HG02973 (cell line): Measurements from ENCODE around the gene PFKL.
"Not testable (repeated sequence)": the region's sequence is repeated elsewhere in the genome, so short reads cannot be mapped to it uniquely, and the experiment has no call there.

Experiments used
- ATAC-seq: cut with Tn5 transposase; IDR thresholded peaks from one replicate; pipeline ENCODE4 v1.9.1; 2021; ENCODE audit warnings: moderate library complexity; ENCODE audit not compliant: unreplicated experiment

PFKL gene

GRCh38 chr21:44337941-44338895 is 38.4 kb downstream of the PFKL start:
- ATAC-seq, result no peak

GRCh38 chr21:44338971-44339910 is 39.4 kb downstream of the PFKL start, which contains the start of gene CFAP410:
Gene CFAP410 (minus strand): TSS chr21:44339390. CDS start chr21:44339194, 196 bp downstream.
- peak; percentile 77 for ATAC-seq

GRCh38 chr21:44341726-44342458 is 42.0 kb downstream of the PFKL start:
- not testable (repeated sequence) for ATAC-seq

DNA sequence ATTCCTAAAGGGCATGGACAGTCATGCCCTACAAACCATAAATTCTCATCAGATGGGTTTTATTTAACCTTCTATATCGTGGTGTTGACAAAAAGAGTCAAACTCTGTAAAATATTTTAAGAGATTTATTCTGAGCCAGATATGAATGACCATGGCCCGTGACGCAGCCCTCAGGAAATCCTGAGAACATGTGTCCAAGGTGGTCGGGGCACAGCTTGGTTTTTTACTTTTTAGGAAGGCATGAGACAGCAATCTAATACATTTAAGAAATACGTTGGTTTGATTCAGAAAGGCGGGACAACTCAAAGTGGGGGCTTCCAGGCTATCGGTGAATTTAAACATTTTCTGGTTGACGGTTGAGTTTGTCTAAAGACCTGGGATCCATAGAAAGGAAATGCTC is 43.1 kb downstream of the PFKL start:
- ATAC-seq, result not testable (repeated sequence)

DNA sequence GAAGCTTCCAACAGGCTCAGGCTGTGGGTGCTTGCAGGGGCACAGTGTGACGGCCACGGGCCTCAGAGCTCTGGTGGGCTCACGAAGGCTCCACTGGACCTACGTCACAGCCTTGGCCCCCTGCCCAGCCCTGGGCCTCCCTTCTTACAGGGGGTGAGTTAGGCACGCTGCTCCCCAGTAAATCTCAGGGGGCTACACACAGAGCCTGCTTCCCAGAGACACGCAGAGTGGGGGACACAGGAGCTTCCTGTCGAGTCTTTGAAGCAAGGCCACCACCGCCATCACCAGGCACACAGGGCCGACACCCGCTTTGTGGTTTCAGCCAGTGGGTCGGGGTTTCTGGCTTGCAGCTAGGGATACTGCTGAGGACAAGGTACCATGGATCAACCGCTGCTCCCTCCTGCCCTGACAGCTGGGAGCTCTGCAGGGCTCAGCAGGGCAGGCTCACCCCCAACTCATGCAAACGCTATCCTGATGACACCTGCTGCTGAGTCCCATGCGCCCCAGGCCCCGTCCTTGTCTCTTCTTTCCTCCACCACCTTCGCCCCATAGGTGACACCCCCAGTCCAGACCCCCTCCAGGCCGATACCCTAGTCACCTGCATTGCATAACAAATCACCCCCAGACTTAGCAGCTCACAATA is 44.8 kb downstream of the PFKL start:
- ATAC-seq, result no peak

DNA sequence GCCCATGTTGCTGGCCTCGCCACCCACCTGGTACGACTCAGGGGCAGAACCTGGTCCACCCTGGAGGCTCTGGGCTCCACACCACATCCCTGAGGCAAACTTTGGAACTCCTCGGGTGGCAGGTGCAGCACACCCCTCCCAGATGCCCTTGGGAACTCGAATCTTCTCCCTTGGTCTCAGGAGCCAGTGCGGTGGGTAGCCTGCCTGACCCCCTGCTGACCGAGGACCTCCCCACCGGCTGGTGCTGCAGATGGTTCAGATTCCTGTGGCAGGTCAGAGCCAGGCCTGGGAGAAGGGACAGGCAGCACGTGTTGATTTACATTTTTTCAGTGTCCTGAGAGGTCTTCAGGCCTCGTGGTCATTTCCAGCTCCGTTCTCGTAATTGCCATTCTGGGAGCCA is 45.6 kb downstream of the PFKL start:
- ATAC-seq, result no peak

DNA sequence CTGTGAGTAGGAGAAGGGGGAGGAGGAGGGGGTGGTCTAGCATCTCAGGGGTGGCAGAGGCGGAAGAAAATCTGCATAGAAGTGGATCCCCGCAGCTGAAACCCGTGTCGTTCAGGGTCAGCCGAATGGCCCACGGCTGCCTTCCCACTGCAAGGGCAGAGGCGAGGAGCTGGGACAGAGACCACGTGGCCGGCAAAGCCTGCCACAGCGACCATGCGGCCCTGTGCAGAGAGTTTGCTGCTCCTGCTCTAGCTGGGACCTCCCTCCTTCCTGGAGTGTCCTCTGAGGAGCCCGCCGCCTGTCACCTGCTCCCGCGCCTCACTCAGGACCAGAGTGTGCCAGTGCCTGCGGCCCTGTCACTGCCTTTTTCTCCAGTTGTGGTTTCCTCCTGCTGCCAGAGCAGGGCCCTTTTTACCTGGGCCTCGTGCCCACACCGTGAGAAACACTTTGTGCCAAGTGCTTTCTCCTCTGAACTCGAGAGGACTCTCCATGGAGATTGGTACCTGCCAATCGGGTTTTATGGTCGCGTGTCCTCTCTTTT is 48.1 kb downstream of the PFKL start:
- no peak for ATAC-seq

DNA sequence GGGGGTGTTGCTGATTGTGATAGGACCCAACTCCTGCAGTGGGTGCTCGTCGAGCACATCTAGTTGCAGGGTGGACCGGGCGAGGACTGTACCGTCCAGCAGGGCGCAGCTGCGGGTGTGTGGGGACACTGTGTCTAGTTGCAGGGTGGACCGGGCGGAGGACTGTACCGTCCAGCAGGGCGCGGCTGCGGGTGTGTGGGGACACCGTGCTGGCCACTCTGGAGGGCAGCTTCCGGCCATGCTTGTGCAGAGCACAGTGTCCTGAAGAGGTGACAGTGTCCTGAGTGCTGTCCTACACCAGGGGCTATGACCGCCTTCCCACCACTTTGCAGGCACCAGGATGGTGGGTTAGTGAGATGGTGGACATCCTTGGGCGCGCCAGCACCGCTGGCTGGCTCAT is 49.0 kb downstream of the PFKL start:
- no peak for ATAC-seq

GRCh38 chr21:44349416-44349846 is 49.6 kb downstream of the PFKL start:
- no peak for ATAC-seq

GRCh38 chr21:44349847-44350772 is 50.3 kb downstream of the PFKL start:
- ATAC-seq, result no peak

DNA sequence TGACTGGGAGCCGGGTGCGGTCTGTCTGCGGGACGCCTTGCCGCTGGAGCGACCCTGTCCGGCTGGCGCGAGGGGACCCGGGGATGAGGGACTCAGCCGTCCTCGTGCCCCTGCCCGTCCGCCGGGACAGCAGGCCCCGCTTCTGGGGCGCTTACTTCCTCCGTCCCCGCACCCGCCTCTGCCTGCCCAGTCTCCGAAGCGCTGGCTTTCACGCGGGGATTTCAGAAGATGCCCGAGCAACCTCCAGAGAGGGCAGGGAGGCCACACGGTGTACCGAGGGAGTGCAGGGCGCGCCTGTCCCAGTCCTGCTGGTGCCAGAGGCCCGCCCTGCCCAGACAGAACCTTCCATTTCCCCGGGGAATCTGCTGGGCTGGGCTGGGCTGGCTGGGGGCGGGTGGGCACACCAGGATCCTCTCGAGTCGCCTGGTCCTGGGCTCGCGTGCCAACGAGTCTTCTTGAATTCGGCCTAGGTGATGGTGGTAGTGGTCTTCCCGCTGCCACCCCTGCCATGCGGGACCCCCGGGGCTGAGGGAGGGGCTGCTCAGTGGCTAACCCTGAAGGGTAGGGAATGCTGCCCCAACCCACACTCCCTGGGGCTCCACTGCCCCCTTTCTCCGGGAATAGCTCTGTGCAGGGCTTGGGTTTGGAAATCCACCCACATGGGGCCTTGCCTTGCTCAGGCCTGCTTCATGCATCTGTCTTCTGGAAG is 51.1 kb downstream of the PFKL start:
- ATAC-seq, result no peak

GRCh38 chr21:44351535-44352252 is 51.8 kb downstream of the PFKL start:
- ATAC-seq, result no peak

GRCh38 chr21:44352253-44352860 is 52.5 kb downstream of the PFKL start:
- ATAC-seq, result no peak

GRCh38 chr21:44353191-44353970 is 53.5 kb downstream of the PFKL start, which contains the start of gene TRPM2:
Gene TRPM2 (plus strand): TSS chr21:44353621. CDS start chr21:44353701, 80 bp downstream.
- no peak for ATAC-seq

DNA sequence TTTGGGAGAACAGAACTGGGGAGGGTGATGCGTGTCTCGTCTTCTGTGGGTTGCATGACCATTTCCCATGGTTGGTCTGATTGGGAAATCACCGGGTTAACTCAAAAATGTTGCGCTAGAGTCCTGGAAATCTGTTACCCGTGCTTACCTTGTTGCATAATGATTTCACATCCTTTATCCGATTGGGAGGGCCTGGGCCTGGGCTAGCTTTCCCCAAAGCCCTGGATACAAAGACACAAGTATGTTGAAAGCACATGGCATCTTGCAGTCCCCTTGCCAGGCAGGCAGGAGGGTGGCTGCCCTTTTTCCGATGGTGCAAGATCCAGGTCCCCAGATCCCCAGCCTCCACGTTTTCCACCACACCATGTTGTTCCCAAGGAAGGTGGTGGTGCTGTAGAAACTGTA is 54.1 kb downstream of the PFKL start:
- no peak for ATAC-seq
